HepG2 (cell line): ENCODE data around the gene INO80B. TPM values are rescaled to one million over a fixed set of nuclear protein-coding genes. Genes with fewer than 3 reads are reported as not detected.
A peak's percentile ranks its signal among the peaks of the same experiment; 100 is the strongest.

ENCODE experiments used
- FOXK2 ChIP-seq: fragments of 450-650 bp; IDR thresholded peaks from 2 replicates; pipeline ENCODE4 v1.6.1; 2016
- HNRNPUL1 ChIP-seq: fragments of 200-400 bp; formaldehyde crosslinking; IDR thresholded peaks from 2 replicates; pipeline ENCODE4 v1.6.1; 2017; ENCODE audit warnings: low read depth, mild to moderate bottlenecking, low read length, moderate library complexity
- NFATC3 ChIP-seq: sonication (generic); formaldehyde crosslinking; IDR thresholded peaks from 2 replicates; pipeline ENCODE4 v1.5.1; 2020; ENCODE audit warnings: mild to moderate bottlenecking, missing genetic modification reagents
- NFE2L2 ChIP-seq: fragments of 150-350 bp; IDR thresholded peaks from 2 replicates; pipeline ENCODE4 v1.6.1; 2014; ENCODE audit warnings: low read length
- NR1H2 ChIP-seq: sonication (generic); formaldehyde crosslinking; IDR thresholded peaks from 2 replicates; pipeline ENCODE4 v1.8.1; 2022; ENCODE audit warnings: low read depth, missing genetic modification reagents, borderline replicate concordance
- PLRG1 ChIP-seq: fragments of 450-650 bp; conservative IDR thresholded peaks from 2 replicates; pipeline ENCODE4 v1.6.1; 2016
- RBM39 ChIP-seq: fragments of 200-400 bp; formaldehyde crosslinking; IDR thresholded peaks from one replicate; pipeline ENCODE4 v1.6.1; 2018; ENCODE audit warnings: antibody characterized with exemption, mild to moderate bottlenecking, low read depth, low read length; ENCODE audit not compliant: poor library complexity, severe bottlenecking
- SAFB2 ChIP-seq: sonication (generic); formaldehyde crosslinking; IDR thresholded peaks from 2 replicates; pipeline ENCODE4 v1.5.1; 2020; ENCODE audit warnings: missing genetic modification reagents, low read depth, mild to moderate bottlenecking, borderline replicate concordance
- SMARCE1 ChIP-seq: fragments of 450-650 bp; IDR thresholded peaks from 2 replicates; pipeline ENCODE4 v1.6.1; 2017; ENCODE audit warnings: borderline replicate concordance
- TP53 ChIP-seq: sonication (generic); formaldehyde crosslinking; conservative IDR thresholded peaks from 2 replicates; pipeline ENCODE4 v1.4.0; 2020; ENCODE audit warnings: missing genetic modification reagents
- ZBTB40 ChIP-seq, 2 experiments: fragments of 450-650 bp in 1 of 2; sonication (generic) in 1 of 2; formaldehyde crosslinking in 1 of 2; IDR thresholded peaks; 2 replicates each; pipeline versions ENCODE4 v1.6.1 to v1.8.0; 2016 to 2022; ENCODE audit warnings: antibody characterized with exemption in 1 of 2, mild to moderate bottlenecking in 1 of 2, missing genetic modification reagents in 1 of 2
- ZNF331 ChIP-seq: sonication (generic); formaldehyde crosslinking; IDR thresholded peaks from 2 replicates; pipeline ENCODE4 v1.4.0; 2020; ENCODE audit warnings: missing genetic modification reagents
- ZNF580 ChIP-seq: IDR thresholded peaks from 2 replicates; pipeline ENCODE4 v1.6.1; 2016; ENCODE audit warnings: low read depth, borderline replicate concordance
- ZNF619 ChIP-seq: sonication (generic); formaldehyde crosslinking; IDR thresholded peaks from 2 replicates; pipeline ENCODE4 v1.4.0; 2020; ENCODE audit warnings: mild to moderate bottlenecking, missing genetic modification reagents
- ZNF75D ChIP-seq: sonication (generic); formaldehyde crosslinking; IDR thresholded peaks from 2 replicates; pipeline ENCODE4 v1.8.1; 2023; ENCODE audit warnings: missing genetic modification reagents, mild to moderate bottlenecking, borderline replicate concordance
- ZNF782 ChIP-seq: sonication (generic); formaldehyde crosslinking; IDR thresholded peaks from 2 replicates; pipeline ENCODE4 v1.4.0; 2020; ENCODE audit warnings: missing genetic modification reagents, mild to moderate bottlenecking, borderline replicate concordance
- ZNF883 ChIP-seq: sonication (generic); formaldehyde crosslinking; IDR thresholded peaks from 2 replicates; pipeline ENCODE4 v1.5.1; 2020; ENCODE audit warnings: mild to moderate bottlenecking, missing genetic modification reagents; ENCODE audit errors: not compliant biosample characterization
- ZSCAN12 ChIP-seq: sonication (generic); formaldehyde crosslinking; IDR thresholded peaks from 2 replicates; pipeline ENCODE4 v1.9.0; 2021; ENCODE audit warnings: mild to moderate bottlenecking, missing genetic modification reagents
- polyA plus RNA-seq, 8 experiments: library from polyadenylated mRNA; depleted of rRNA in 3 of 8; stranded (reverse) in 7 of 8; unstranded in 1 of 8; fragments of >200 nt; fragmentation: Illumina TruSeq in 4 of 8; extraction: Trizol in 4 of 8; gene quantifications; 2 replicates each; pipeline versions ENCODE4 v1.2.1 to v1.2.3, GENCODE V29; 2011 to 2016; ENCODE audit warnings: low read depth in 4 of 8, missing spikeins in 1 of 8, mixed read lengths in 1 of 8; ENCODE audit not compliant: insufficient read depth in 1 of 8
- total RNA-seq, 5 experiments: library from RNA; depleted of rRNA; stranded (reverse); fragments of >200 nt; fragmentation: Illumina TruSeq; extraction: Trizol; gene quantifications; 2 replicates each; pipeline ENCODE4 v1.2.3, GENCODE V29; 2016; ENCODE audit warnings: low read depth in 1 of 5
- TF ChIP-seq, protein P1 (sequence below): sonication (generic); formaldehyde crosslinking; IDR thresholded peaks from 2 replicates; pipeline ENCODE4 v1.4.0; 2020; ENCODE audit warnings: missing genetic modification reagents
- TF ChIP-seq, protein P2 (sequence below): sonication (generic); formaldehyde crosslinking; IDR thresholded peaks from 2 replicates; pipeline ENCODE4 v1.4.0; 2020; ENCODE audit warnings: missing genetic modification reagents

Gene INO80B
- total and polyA plus RNA-seq, 2 of the 13 experiments (the other 11 are each of a cell fraction or from before 2014, with no cell fraction given): 6.2 to 14.5 TPM

DNA sequence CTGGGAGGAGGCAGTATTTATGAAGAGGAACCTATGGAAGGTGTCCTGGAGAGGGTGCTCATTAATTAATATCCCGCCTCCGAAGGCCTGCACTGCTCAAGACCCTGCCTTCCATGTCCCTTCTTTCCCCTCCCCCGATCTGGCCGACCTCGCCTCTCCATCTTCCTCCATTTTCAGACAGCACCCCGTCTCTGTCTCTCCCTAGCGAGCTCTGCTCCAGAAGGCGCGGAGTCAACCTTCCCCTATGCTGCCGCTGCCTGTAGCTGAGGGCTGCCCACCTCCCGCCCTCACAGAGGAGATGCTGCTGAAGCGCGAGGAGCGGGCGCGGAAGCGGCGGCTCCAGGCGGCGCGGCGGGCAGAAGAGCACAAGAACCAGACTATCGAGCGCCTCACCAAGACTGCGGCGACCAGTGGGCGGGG is 2.3 kb downstream of the INO80B start (continued):
- TF ChIP-seq ZNF782 (CRISPR knock-in tag): no peak
- TF ChIP-seq ZBTB40 (IDR thresholded peaks at IDR 0.05): no peak
- TF ChIP-seq ZBTB40 (CRISPR knock-in tag; IDR thresholded peaks at IDR 0.05): no peak
- TF ChIP-seq TP53: no peak
- no peak for TF ChIP-seq NFE2L2
- no peak for TF ChIP-seq ZNF75D
- TF ChIP-seq, protein P1, sequence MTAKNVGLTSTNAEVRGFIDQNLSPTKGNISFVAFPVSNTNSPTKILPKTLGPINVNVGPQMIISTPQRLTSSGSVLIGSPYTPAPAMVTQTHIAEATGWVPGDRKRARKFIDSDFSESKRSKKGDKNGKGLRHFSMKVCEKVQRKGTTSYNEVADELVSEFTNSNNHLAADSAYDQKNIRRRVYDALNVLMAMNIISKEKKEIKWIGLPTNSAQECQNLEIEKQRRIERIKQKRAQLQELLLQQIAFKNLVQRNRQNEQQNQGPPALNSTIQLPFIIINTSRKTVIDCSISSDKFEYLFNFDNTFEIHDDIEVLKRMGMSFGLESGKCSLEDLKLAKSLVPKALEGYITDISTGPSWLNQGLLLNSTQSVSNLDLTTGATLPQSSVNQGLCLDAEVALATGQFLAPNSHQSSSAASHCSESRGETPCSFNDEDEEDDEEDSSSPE (CRISPR knock-in tag): no peak
- no peak for TF ChIP-seq ZNF619 (CRISPR knock-in tag)
- no peak for TF ChIP-seq NFATC3 (CRISPR knock-in tag)
- TF ChIP-seq NR1H2: no peak
- TF ChIP-seq ZSCAN12 (CRISPR knock-in tag): no peak
- TF ChIP-seq ZNF883 (CRISPR knock-in tag): peak; percentile 69
- no peak for TF ChIP-seq RBM39
- TF ChIP-seq SMARCE1: no peak
- no peak for TF ChIP-seq FOXK2
- TF ChIP-seq ZNF331 (CRISPR knock-in tag): peak; percentile 52
- no peak for TF ChIP-seq HNRNPUL1
- no peak for TF ChIP-seq ZNF580 (CRISPR knock-in tag)
- no peak for TF ChIP-seq PLRG1
- TF ChIP-seq SAFB2 (CRISPR knock-in tag): no peak
- TF ChIP-seq, protein P2, sequence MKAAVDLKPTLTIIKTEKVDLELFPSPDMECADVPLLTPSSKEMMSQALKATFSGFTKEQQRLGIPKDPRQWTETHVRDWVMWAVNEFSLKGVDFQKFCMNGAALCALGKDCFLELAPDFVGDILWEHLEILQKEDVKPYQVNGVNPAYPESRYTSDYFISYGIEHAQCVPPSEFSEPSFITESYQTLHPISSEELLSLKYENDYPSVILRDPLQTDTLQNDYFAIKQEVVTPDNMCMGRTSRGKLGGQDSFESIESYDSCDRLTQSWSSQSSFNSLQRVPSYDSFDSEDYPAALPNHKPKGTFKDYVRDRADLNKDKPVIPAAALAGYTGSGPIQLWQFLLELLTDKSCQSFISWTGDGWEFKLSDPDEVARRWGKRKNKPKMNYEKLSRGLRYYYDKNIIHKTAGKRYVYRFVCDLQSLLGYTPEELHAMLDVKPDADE (CRISPR knock-in tag): no peak
